SK-N-SH (cell line): ENCODE results near the gene GNAT1. TPM values are rescaled to one million over a fixed set of nuclear protein-coding genes. Genes with fewer than 3 reads are reported as not detected.
A peak's percentile ranks its signal among the peaks of the same experiment; 100 is the strongest.

Experiments
- CTCF ChIA-PET: fragments of 300-600, 350-600 bp; formaldehyde crosslinking; extraction: SDS; loops from one replicate; lab custom pipeline; 2021; lab: Yijun Ruan, JAX
- POLR2A ChIA-PET: fragments of 350-600 bp; sonication (Branson Sonifier 250); formaldehyde crosslinking; extraction: SDS; loops from one replicate; lab custom pipeline; 2020; ENCODE audit warnings: antibody characterized with exemption, inconsistent platforms; lab: Yijun Ruan, JAX
- DNase-seq: peaks from one replicate; pipeline ENCODE4 v3.0.0; 2012
- H2AFZ ChIP-seq: fragments of 200-600 bp; sonication (generic); 2 replicates; pipeline ENCODE4 v1.8.1; 2016; ENCODE audit warnings: antibody characterized with exemption, mild to moderate bottlenecking, low read depth
- H3F3A ChIP-seq: fragments of 200-600 bp; sonication (generic); replicated peaks from 2 replicates; pipeline ENCODE3; 2016; ENCODE audit warnings: antibody characterized with exemption, mild to moderate bottlenecking; ENCODE audit not compliant: insufficient read depth
- H3K27ac ChIP-seq, 2 experiments: fragments of 200-500 bp in 1 of 2; fragments of 200-600 bp in 1 of 2; sonication (Bioruptor generic) in 1 of 2; sonication (generic), shearing (Covaris generic) in 1 of 2; 2 replicates each; pipeline versions ENCODE4 v1.5.1 to v1.6.1; 2014 to 2016; ENCODE audit warnings: low read depth in 2 of 2, inconsistent platforms in 1 of 2, low read length in 1 of 2, mild to moderate bottlenecking in 1 of 2, mixed read lengths in 1 of 2
- H3K27me3 ChIP-seq: fragments of 200-600 bp; sonication (generic), shearing (Covaris generic); 2 replicates; pipeline ENCODE4 v1.6.1; 2016; ENCODE audit warnings: mixed run types; ENCODE audit not compliant: insufficient read depth
- H3K36me3 ChIP-seq, 2 experiments: fragments of 200-500 bp in 1 of 2; fragments of 200-600 bp in 1 of 2; sonication (Bioruptor generic) in 1 of 2; sonication (generic) in 1 of 2; replicated peaks in 1 of 2; 2 replicates each; pipeline versions ENCODE3 to v1.5.1; 2014 to 2016; ENCODE audit warnings: low read length in 1 of 2, mild to moderate bottlenecking in 1 of 2; ENCODE audit not compliant: insufficient read depth in 2 of 2, control insufficient read depth in 1 of 2
- H3K4me1 ChIP-seq, 2 experiments: fragments of 200-500 bp in 1 of 2; fragments of 200-600 bp in 1 of 2; sonication (Bioruptor generic) in 1 of 2; sonication (generic), shearing (Covaris generic) in 1 of 2; 2 replicates each; pipeline versions ENCODE4 v1.5.1 to v1.6.1; 2014 to 2016; ENCODE audit warnings: low read depth in 1 of 2, low read length in 1 of 2, mixed run types in 1 of 2; ENCODE audit not compliant: insufficient read depth in 2 of 2, control insufficient read depth in 1 of 2
- H3K4me2 ChIP-seq: fragments of 200-600 bp; sonication (generic), shearing (Covaris generic); 2 replicates; pipeline ENCODE4 v1.6.1; 2017; ENCODE audit warnings: mixed run types
- H3K4me3 ChIP-seq, 2 experiments: fragments of 200-500 bp in 1 of 2; fragments of 200-600 bp in 1 of 2; sonication (Bioruptor generic) in 1 of 2; sonication (generic), shearing (Covaris generic) in 1 of 2; 2 replicates each; pipeline versions ENCODE4 v1.5.1 to v1.8.1; 2014 to 2016; ENCODE audit warnings: low read depth in 2 of 2, inconsistent platforms in 1 of 2, low read length in 1 of 2, mild to moderate bottlenecking in 1 of 2, mixed read lengths in 1 of 2, moderate library complexity in 1 of 2
- H3K79me2 ChIP-seq: fragments of 200-600 bp; sonication (generic); 2 replicates; pipeline ENCODE4 v1.8.1; 2017; ENCODE audit warnings: mild to moderate bottlenecking; ENCODE audit not compliant: insufficient read depth
- H3K9ac ChIP-seq: fragments of 200-600 bp; sonication (generic); 2 replicates; pipeline ENCODE4 v1.6.1; 2017; ENCODE audit warnings: mixed run types
- H3K9me2 ChIP-seq: fragments of 200-600 bp; sonication (generic); 2 replicates; pipeline ENCODE4 v1.6.1; 2017; ENCODE audit warnings: mixed run types
- H3K9me3 ChIP-seq: fragments of 200-600 bp; sonication (generic); 2 replicates; pipeline ENCODE4 v1.6.1; 2017; ENCODE audit warnings: mixed run types, mild to moderate bottlenecking, moderate library complexity
- H4K20me1 ChIP-seq: fragments of 200-600 bp; sonication (generic); 2 replicates; pipeline ENCODE4 v1.6.1; 2017; ENCODE audit warnings: mild to moderate bottlenecking, mixed run types; ENCODE audit not compliant: insufficient read depth
- GABPA ChIP-seq: IDR thresholded peaks from 2 replicates; pipeline ENCODE4 v1.4.0; 2012; ENCODE audit warnings: low read depth, mild to moderate bottlenecking
- TCF12 ChIP-seq: IDR thresholded peaks from 2 replicates; pipeline ENCODE4 v1.4.0; 2012
- WGBS: methylation state at CpG from one replicate; pipeline ENCODE4 v1.1.6; 2017; ENCODE audit warnings: low lambda C conversion rate; 5-methylcytosine and 5-hydroxymethylcytosine counted together
- polyA plus RNA-seq, 3 experiments: library from polyadenylated mRNA; depleted of rRNA; stranded (reverse); fragments of >200 nt; gene quantifications; 2 replicates each; pipeline ENCODE4 v1.2.3, GENCODE V29; 2012
- small RNA-seq, 7 experiments: library from RNA; depleted of rRNA; stranded (forward); fragments of <200 nt; gene quantifications; one replicate each; pipeline ENCODE3, GENCODE V24; 2012

GNAT1 gene
- polyA plus RNA-seq, 1 of the 3 experiments (the other 2 are of a cell fraction): not detected

DNA sequence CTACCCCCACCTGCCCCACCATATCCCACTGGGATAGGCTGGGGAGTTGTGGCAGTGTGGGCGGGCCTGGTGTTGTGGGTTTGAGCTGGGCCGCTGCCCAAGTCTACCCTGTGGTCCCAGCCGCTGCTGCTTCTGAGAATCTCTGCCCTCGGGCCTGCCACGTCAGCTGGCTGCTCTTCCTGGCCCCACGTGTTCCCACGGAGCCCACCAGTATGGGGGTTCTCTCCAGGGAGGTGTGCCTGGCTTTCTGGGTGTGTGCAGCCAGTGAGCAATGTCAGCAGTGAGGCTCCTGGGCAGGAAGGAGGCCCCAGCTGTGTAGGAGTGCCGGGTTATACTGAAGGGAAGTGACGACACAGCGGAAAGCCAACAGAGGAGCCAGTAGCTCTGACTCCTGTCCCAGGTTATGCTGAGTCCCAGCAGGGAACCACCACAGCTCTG is 55.1 kb downstream of the GNAT1 start:
- H3K36me3 ChIP-seq: peaks cover 0 to 15% of the 10 kb centered on the region in 2 experiments
- peaks cover 91% of the 10 kb centered on the region for H4K20me1 ChIP-seq
- peak; percentile 50 for DNase-seq
- no peak overlapping the region for H2AFZ ChIP-seq
- H3K9me2 ChIP-seq: no peaks in the 10 kb centered on the region
- peak overlapping the region; percentile 46 to 57; a peak in 3 of 4 replicates for H3K4me3 ChIP-seq
- 23% methylated on average over 9 of the region's 10 CpGs for WGBS
- peak overlapping the region; percentile 73 for H3K4me2 ChIP-seq
- ChIA-PET CTCF (interaction anchor here (0.6 to 61.6 kb wide), 30 partner anchors 12 to 370 kb away, joined by 3 to 1375 read pairs (median 5); partner anchors contain the start of genes GNAI2, GNAT1, IFRD2 and SLC38A3), POLR2A (interaction anchor here (1.0 to 1.5 kb wide), 4 partner anchors 11 to 65 kb away, joined by 3 to 4 read pairs (median 4); partner anchors contain the start of gene GNAI2)
- H3K4me1 ChIP-seq: peaks cover 35 to 36% of the 10 kb centered on the region in 2 experiments; a peak in 3 of 4 replicates
- peaks cover 100% of the 10 kb centered on the region for H3K79me2 ChIP-seq
- H3F3A ChIP-seq: peaks cover 41% of the 10 kb centered on the region
- TF ChIP-seq GABPA (peak; percentile 70), TCF12 (no peak)
- peak overlapping the region; percentile 55; the same call in 1 of the 2 replicates for H3K9ac ChIP-seq
- H3K9me3 ChIP-seq: no peaks in the 10 kb centered on the region
- H3K27me3 ChIP-seq: no peaks in the 10 kb centered on the region
- peak overlapping the region; percentile 72 to 89 for H3K27ac ChIP-seq

Small RNAs within 50 kb of the gene (small RNA-seq; reads per million reads assigned to genes)
- gene MIR566: 0 reads per million in 7 experiments
- 0 reads per million in 7 experiments for gene MIR5787

Other genes starting within 250 kb of the GNAT1 start
- 113 and 168 TPM in 2 replicates for gene RBM5, start 102.7 kb upstream of the GNAT1 start, polyA plus RNA-seq (2012; rRNA removed)
- gene SEMA3F, start 36.3 kb upstream of the GNAT1 start, polyA plus RNA-seq (2012; rRNA removed): 23.9 and 30.4 TPM in 2 replicates
- 0.84 and 0.89 TPM in 2 replicates for gene SLC38A3, start 13.7 kb downstream of the GNAT1 start, polyA plus RNA-seq (2012; rRNA removed)
- gene GNAI2, start 44.6 kb downstream of the GNAT1 start, polyA plus RNA-seq (2012; rRNA removed): 641 and 649 TPM in 2 replicates
- 12.4 and 14.9 TPM in 2 replicates for gene SEMA3B, start 77.5 kb downstream of the GNAT1 start, polyA plus RNA-seq (2012; rRNA removed)
- 0.03 TPM in 1 of 2 replicates, not detected in the other for gene LSMEM2, start 87.5 kb downstream of the GNAT1 start, polyA plus RNA-seq (2012; rRNA removed)
- 52.4 and 73.2 TPM in 2 replicates for gene IFRD2, start 100.8 kb downstream of the GNAT1 start, polyA plus RNA-seq (2012; rRNA removed)
- 7.8 and 8.4 TPM in 2 replicates for gene HYAL3, start 107.8 kb downstream of the GNAT1 start, polyA plus RNA-seq (2012; rRNA removed)
- 10.4 and 10.5 TPM in 2 replicates for gene NAA80, start 107.8 kb downstream of the GNAT1 start, polyA plus RNA-seq (2012; rRNA removed)
- gene HYAL1, start 112.0 kb downstream of the GNAT1 start, polyA plus RNA-seq (2012; rRNA removed): 0.30 and 0.49 TPM in 2 replicates
- 135 and 151 TPM in 2 replicates for gene HYAL2, start 131.1 kb downstream of the GNAT1 start, polyA plus RNA-seq (2012; rRNA removed)
- 58.7 and 79.3 TPM in 2 replicates for gene TUSC2, start 136.6 kb downstream of the GNAT1 start, polyA plus RNA-seq (2012; rRNA removed)
- 28.1 and 32.3 TPM in 2 replicates for gene RASSF1, start 149.2 kb downstream of the GNAT1 start, polyA plus RNA-seq (2012; rRNA removed)
- gene ZMYND10, start 154.1 kb downstream of the GNAT1 start, polyA plus RNA-seq (2012; rRNA removed): 0.83 and 0.95 TPM in 2 replicates
- gene NPRL2, start 159.2 kb downstream of the GNAT1 start, polyA plus RNA-seq (2012; rRNA removed): 43.6 and 56.2 TPM in 2 replicates
- 40.7 and 46.5 TPM in 2 replicates for gene CYB561D2, start 159.3 kb downstream of the GNAT1 start, polyA plus RNA-seq (2012; rRNA removed)
- 47.8 and 49.2 TPM in 2 replicates for gene TMEM115, start 167.9 kb downstream of the GNAT1 start, polyA plus RNA-seq (2012; rRNA removed)